ENCODE measurements around the gene KRT77.

DNA sequence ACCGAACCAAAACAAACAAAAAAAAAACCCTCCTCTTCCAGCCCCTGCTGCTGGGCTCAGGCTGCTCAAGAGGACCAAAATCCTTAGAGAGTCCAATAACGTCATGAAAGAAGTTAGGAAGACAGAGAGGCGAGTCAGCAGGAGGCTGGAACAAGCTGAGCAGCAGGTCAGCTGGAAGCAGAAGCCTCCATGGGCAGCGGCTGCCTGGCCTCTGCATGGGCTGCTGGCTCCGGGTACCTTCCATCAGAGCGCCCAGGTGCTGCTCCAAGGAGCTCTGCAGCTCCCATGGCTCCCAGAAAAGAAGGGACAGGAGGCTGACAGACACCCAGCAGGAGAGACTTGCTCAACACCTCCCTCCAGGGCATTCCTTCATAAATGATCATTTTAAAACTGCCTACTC is 48.1 kb downstream of the KRT77 start:
- no peak for TF ChIP-seq POLR2A (IDR thresholded peaks at IDR 0.05; ENCODE audit: low read depth, low read length)
- no peak for TF ChIP-seq POLR2AphosphoS5 (IDR thresholded peaks at IDR 0.05; ENCODE audit: low read depth, low read length)
- no peak for TF ChIP-seq TAF1 (IDR thresholded peaks at IDR 0.05; ENCODE audit: borderline replicate concordance, low read depth, low read length)

Data from GM12892 (cell line).